COR-L47 (cell line): ENCODE measurements around the gene MAGEA8.
A peak's percentile ranks its signal among the peaks of the same experiment; 100 is the strongest.
"Not testable (repeated sequence)": the region's sequence is repeated elsewhere in the genome, so short reads cannot be mapped to it uniquely, and the experiment has no call there.

Source experiments
- DNase-seq: peaks from one replicate; lab custom pipeline; 2025; lab: John Stamatoyannopoulos, UW

The MAGEA8 gene, protein sequence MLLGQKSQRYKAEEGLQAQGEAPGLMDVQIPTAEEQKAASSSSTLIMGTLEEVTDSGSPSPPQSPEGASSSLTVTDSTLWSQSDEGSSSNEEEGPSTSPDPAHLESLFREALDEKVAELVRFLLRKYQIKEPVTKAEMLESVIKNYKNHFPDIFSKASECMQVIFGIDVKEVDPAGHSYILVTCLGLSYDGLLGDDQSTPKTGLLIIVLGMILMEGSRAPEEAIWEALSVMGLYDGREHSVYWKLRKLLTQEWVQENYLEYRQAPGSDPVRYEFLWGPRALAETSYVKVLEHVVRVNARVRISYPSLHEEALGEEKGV

DNA sequence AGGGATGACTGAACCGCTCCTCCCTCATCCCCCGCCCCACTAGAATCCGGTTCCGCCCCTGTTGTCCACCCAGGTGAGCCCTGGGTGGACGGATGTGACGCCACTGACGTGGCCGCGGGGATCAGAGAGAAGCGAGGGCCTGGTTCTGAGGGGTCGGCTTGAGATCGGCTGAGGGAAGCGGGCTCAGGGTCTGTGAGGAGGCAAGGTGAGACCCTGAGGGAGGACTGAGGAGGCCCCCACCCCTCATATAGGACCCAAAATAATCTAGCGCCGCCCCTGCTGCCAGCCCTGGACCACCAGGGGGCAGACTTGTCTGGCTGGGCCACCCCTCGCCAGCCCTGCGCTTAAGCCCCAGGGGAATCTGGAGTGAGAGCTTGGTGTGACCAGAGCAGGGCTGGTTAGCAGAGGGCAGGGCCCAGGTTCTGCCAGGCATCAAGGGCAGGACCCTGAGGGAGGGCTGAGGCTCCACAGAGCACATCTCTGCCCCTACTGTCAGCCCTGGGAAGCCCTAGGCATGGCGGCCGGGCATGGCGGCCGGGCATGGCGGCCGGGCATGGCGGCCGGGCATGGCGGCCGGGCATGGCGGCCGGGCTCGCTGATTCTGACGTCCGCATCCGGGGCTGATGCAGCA, at the start of gene MAGEA8:
TSS of gene MAGEA8 (plus strand) at position 103 of the 631 bp plus-strand sequence. CDS start 3,090 bp downstream, outside the sequence.
- peak; percentile 2 for DNase-seq

DNA sequence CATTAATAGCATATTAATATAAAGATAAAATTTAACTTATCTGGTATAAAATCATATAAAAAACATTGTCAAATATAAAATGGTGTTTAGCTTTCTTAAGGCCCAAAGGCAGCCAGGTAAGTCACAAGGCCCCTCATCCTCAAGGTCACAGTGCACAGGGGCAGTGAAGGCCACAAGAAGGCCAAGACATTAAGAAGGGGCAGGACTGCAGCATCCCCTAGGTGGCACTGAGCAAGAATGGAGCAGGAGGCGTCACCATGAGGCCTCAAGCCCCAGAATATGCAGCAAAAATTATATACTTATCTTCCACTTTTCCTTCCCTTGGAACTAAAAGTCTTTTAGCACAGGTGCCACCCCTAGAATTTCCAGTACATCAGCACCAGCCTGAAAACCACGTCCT, 49.5 kb upstream of the MAGEA8 start:
- no peak for DNase-seq

DNA sequence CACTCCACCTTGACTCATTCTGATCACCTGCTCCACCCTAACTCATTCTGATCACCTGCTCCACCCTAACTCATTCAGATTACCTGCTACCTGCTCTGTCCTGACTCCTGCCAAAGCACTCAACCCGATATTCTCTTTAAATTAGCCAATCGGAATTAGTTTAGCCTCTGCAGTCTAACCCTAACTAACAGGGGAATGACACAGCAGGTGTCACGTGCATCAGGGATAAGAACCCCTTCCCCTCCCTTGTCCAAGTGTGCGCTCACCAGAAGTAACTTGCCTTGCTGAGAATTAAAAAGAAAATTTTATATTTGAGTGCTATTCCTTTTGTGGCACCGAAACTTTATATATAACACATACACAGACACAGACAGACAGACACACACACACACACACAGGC, 44.3 kb upstream of the MAGEA8 start:
- DNase-seq = not testable (repeated sequence)

DNA sequence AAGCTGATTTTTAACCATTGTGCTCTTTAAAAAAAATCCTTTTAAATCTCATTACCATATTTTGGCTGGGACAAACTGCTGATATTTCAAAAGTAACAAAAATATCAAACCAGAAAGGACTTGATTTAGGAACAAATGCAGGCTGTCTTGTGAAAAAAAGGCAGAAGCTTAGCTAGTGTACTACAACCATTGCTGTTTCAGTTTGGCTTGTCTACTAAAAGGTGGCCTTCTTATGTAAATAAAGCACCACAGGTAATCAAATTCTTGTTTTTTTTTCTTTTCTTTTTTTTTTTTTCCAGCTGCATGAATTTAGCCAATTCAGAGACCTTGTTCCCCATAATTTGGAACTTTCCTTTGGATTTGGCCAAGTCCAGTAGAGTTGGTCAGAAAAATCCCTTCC, 43.8 kb upstream of the MAGEA8 start:
- DNase-seq = no peak

DNA sequence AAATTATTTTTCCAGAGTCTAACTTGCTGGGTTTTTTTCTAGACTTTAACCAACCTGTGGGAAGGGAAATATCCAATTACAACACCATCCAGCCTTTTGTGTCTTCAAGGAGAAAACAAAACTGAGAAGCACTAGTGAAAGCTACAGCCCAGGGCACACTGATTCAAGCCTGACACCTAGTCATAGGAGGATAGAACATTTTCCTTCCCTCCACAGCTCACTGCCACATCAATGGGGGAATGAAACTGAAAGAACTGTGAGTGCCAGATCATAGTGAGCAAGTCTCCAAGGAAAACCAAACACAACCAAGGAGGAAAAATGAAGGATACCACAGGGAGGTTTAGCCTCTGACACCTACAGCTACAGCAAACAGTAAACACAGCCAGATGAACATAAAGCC, 43.3 kb upstream of the MAGEA8 start:
- no peak for DNase-seq

DNA sequence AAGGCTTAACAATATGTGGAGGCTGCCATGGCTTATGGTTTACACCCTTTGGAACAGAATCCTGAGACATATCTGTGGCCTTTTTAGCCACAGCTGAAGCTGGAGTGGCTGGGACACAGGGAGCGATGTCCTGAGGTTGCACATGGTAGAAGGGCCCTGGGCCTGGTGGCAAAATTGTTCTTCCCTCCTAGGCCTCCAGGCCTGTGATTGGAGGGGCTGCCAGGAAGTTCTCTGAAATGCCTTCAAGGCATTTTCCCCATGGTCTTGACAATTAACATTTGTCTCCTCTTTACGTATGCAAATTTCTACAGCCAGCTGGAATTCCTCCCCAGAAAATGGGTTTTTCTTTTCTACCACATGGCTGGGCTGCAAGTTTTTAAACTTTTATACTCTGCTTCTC, 39.1 kb upstream of the MAGEA8 start:
- DNase-seq = no peak

DNA sequence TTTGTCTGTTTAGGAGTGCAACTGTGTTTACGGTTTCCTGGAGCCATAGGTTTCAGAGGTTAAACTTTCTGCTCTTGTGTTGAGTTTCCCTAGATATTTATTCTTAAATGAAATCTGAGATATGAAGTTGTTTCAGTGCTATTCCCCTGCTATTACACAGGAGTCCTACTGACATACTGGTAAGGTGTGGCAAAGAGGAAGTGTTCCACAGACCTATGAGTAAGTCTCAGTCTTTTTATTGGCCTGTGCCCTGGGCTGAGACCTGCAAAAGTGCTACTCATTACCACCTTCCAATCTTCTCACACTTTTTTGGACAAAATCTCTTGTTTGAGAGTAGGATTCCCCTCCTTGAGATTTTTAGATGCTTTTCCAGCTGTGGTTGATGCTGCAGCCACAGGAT, 35.6 kb upstream of the MAGEA8 start:
- DNase-seq = no peak

DNA sequence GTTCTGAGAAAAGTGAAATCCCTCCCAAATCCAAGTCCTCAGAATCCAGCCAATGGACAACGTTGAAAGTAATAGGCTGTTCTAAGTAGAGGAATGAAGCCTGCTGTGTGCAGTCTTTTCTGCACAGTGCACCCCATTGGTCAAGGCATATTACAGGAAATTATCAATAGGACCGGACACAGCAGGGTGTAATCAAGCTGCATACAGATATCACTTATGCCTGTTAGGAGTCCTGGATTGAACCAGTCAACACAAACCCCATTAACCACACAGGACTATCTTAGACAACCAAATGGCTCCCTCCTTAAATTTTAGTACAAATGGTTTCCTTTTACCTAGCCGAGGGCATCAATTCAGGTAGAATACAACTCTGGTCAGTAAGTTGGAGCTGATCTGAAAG, 34.2 kb upstream of the MAGEA8 start:
- DNase-seq = no peak

DNA sequence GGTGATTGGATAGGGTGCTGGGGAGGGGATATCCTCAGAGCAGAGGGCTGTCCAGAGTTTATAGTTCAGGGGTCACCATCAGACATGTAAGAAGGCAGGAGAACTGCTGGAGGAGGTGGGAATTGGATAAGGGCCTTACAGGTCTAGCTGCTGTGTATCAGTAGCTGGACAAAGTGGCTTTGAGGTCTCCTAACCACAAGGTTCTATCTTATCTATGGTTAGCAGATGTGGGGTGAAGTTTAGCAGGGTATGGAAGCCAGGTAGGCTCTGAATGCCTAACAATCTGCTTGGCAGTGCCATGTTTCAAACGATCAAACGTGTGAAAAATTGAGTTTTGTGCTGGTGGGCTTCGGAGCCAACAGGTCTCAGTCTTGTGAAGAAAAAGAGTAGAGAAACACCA, 32.1 kb upstream of the MAGEA8 start:
- DNase-seq = no peak

DNA sequence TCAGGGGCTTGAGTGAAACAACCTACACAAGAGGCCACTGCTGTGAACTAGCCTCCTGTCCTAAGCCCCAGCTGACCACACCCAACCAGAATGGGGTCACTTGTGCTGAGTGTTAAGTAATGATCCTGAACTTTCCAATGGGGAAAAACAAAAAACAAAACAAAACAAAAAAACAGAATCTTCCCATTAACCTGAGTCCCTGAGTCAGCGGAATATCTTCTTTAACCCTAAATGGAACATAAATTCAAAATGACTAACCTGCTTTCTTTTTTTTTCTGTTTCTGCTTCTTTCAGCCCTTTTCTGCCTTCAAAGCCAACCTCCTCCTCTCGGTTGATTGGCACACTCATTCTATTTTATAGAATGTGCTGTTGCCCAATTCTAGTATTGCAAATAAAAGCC, 31.2 kb upstream of the MAGEA8 start:
- no peak for DNase-seq

DNA sequence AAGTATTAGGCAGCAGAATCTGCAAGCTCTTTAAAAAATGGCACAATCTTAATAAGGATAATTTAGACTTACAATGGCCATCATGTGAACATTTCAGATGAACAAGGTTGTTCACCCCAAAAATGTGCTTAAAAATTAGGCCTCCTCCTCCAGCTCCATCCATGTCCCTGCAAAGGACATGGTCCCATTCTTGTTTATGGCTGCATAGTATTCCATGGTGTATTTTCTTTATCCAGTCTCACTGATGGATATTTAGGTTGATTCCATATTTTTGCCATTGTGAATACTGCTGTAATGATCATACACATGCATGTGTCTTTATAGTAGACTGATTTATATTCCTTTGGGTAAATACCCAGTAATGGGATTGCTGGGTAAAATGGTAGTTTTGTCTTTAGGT, 29.1 kb upstream of the MAGEA8 start:
- no peak for DNase-seq

DNA sequence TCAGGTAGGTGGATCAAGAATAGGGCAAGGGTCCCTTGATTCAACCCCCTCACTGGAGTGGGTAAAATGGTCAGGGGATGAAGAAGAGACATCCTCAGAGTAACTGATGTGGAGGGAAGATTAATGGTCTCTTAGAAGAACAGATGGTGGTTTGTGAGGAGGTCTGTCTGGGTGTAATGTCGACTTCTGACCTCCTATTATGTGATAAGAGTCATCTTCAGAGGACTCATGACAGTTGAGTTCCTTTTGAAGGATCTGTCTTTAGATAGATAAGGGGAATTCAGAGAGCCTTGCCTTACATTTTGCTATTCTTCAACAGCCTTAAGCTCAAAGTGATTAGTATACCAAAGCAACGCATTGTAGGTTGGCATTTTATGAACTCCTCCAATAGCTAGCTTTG, 27.1 kb upstream of the MAGEA8 start:
- no peak for DNase-seq

DNA sequence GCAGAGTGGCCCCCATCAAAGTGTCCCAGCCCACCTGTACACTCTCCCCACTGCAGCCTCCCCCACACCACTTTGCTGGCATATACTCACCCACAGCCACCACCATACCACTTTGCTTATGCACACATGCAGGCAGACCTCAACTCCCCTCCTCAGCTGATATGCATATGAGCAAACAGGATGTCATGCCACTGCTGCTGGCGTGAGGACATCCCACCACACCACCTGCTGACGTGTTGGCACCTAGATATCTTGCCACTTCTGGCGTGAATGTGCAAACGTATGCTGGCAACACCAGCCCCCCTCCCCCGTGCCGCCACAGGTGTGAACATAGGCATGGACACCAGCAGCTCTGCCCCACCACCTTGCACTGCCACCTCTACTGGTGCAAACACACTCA, 22.4 kb upstream of the MAGEA8 start:
- no peak for DNase-seq

DNA sequence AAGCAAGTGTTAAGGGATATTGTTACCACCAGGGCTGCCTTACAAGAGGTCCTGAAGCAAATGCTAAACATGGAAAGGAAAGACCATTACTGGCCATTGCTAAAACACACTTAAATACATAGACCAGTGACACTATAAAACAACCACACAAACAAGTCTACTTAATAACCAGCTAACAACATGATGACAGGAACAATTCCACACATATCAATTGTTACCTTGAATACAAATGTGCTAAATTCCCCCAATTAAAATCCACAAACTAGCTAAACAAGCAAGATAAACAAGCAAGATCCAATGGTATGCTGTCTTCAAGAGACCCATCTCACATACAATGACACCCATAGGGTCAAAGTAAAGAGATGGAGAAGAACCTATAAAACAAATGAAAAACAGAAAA, 20.5 kb upstream of the MAGEA8 start:
- DNase-seq = no peak

DNA sequence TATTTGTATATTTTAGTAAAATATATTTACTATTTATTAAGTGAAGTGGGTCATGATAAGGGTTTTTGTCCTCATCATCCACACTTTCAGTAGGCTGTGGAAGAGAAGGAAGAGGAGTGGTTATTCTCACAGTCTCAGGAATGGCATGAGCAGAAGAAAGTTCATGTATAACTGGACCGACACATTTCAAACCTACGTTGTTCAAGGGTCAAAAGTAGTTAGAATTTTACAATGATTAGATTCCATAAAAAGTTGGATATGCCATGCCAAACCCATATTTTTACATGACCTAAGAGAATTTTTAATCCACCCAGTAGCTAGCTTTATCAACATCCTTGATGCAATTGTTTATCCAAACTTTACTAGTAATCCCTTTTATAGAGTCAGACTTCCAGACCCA, 15.6 kb upstream of the MAGEA8 start:
- no peak for DNase-seq

DNA sequence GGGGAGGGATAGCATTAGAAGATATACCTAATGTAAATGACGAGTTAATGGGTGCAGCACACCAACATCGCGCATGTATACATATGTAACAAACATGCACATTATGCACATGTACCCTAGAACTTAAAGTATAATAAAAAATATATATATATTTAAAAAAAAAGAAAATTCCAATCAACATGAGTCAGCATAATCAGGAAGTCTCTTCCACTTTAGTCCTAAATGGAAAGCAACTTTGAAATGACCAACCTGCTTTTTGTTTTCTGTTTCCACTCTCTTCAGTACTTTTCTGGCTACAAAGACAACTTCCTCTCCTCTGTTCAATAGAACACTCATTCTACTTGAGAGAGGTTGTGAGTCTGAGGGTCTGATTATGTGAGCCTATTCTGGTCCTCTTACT, 13.5 kb upstream of the MAGEA8 start:
- no peak for DNase-seq

DNA sequence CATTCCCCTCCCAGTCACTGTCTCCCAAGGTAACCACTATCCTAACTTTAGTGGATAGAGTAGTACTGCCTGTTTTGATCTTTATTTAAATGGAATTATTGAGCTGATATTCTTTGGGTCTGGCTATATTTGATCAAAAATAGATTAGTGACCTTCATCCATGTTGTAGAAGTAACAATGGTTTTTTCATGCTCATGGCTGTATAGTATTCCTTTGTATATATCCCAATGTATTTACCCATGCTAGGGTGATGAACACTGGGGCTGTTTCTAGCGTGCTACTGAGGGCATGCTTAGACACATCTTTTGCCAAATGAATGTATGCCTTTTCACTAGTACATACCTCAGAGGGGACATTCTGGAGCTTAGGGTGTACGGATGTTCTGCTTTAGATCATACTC, 10.1 kb upstream of the MAGEA8 start:
- no peak for DNase-seq

DNA sequence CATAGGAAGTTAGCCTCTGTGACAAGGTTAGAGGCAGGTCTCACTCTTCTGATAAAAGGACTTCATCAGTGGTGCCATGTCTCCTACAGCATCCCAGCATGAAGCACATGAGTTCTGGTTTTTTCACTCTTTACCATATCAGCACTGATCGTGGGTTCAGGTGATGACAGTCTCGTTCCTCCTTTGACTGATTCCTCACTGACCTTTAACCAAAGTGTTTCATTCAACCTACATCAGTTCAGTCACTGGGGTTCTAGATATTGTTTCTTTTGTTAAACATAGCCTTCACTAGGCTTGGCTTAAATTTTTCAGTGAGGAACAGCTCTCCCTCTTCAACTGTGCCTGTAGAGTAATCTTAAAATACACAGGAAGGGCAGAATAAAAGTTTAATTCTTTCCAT, 9.6 kb upstream of the MAGEA8 start:
- DNase-seq = no peak

DNA sequence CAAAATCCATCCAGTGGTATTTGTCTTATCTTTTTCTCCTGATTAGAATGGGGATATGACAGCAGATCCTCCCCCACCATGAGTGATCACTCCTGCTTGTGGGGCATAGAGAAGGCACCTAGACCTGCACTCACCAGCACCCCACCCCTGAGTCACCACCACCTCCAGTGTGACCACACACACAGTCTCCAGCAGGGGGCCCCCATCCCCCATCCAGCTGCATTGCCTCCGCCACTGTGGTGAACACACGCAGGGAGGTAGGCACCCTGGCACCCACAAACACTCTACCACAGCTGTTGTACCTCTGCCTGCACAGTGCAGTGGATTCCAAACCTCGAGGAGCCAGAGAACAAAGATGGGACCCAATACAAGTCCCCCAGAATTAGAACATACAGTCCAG, 9.0 kb upstream of the MAGEA8 start:
- no peak for DNase-seq

DNA sequence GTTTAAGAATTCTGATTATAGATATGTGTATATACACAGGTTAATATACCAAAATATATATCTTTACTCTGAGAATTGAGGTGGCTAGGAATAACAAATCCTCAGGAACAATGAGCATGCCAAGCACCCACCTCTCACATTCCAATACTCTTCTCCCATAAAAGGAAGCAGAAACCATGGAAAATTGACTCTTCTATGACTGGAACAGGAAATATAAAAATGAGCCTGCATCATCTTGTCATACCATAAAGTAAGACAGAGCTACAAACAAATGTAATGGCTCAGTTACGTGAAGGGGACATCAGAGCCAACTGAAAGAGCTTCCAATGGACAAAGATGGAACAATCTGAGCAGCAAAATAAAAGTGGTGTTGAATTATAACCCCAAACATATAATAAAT, 3.8 kb upstream of the MAGEA8 start:
- no peak for DNase-seq

DNA sequence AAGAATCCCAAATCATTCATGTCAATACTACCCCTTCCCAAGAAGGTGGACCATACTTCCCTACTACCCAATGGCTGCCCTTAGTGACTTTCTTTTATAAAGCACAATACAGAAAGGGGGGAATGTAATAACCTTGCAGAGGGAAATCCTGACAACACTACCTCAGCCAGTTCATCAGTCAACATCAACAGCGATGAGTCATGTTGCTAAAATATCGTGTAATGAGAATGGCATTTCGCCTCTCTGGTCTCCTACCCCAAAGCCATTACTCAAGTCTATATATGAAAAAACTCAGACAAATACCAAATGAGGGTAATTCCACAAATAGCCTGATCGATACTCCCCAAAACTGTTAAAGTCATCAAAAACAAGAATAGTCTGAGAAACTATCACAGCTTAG, 3.3 kb upstream of the MAGEA8 start:
- DNase-seq = no peak

DNA sequence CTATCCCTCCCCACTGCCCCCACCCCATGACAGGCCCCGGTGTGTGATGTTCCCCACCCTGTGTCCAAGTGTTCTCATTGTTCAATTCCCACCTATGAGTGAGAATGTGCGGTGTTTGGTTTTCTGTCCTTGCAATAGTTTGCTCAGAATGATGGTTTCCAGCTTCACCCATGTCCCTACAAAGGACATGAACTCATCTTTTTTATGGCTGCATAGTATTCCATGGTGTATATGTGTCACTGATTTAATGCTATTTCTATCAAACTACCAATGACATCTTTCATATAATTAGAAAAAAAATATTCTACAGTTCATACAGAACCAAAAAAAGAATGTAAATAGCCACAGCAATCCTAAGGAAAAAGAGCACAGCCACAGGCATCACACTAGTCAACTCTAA, 9.8 kb downstream of the MAGEA8 start:
- DNase-seq = not testable (repeated sequence)

DNA sequence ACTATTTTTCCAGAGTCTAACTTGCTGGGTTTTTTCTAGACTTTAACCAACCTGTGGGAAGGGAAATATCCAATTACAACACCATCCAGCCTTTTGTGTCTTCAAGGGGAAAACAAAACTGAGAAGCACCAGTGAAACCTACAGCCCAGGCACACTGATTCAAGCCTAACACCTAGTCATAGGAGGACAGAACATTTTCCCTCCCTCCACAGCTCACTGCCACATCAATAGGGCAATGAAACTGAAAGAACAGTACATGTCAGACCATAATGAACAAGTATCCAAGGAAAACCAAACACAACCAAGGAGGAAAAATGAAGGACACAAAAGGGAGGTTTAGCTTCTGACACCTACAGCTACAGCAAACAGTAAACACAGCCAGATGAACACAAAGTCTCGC, 17.6 kb downstream of the MAGEA8 start:
- DNase-seq = no peak
